Effector memory CD4-positive, alpha-beta T cell (primary cell): ENCODE data around the gene NRDE2.

Source experiments
- DNase-seq, 3 donors: peaks; one replicate each; pipeline ENCODE4 v3.0.0-alpha.2; 2020
- H3K27ac ChIP-seq: 2 replicates; pipeline ENCODE4 v1.7.0; 2013; ENCODE audit warnings: mild to moderate bottlenecking, low read length, moderate library complexity; ENCODE audit not compliant: insufficient read depth, poor library complexity, severe bottlenecking
- H3K27me3 ChIP-seq: replicated peaks from 2 replicates; pipeline ENCODE4 v1.7.0; 2013; ENCODE audit warnings: mild to moderate bottlenecking, low read length; ENCODE audit not compliant: insufficient read depth, control insufficient read depth, poor library complexity, severe bottlenecking
- H3K36me3 ChIP-seq: 2 replicates; pipeline ENCODE4 v1.7.0; 2013; ENCODE audit warnings: mild to moderate bottlenecking, low read length, moderate library complexity; ENCODE audit not compliant: control insufficient read depth, insufficient read depth
- H3K4me1 ChIP-seq: 2 replicates; pipeline ENCODE4 v1.7.0; 2013; ENCODE audit warnings: low read length, mild to moderate bottlenecking; ENCODE audit not compliant: control insufficient read depth, insufficient read depth, poor library complexity, severe bottlenecking
- H3K4me3 ChIP-seq: 2 replicates; pipeline ENCODE4 v1.7.0; 2013; ENCODE audit warnings: low read length, low read depth, mild to moderate bottlenecking; ENCODE audit not compliant: insufficient read depth, poor library complexity, severe bottlenecking
- H3K9me3 ChIP-seq: 2 replicates; pipeline ENCODE4 v1.7.0; 2013; ENCODE audit warnings: mild to moderate bottlenecking, low read length, moderate library complexity; ENCODE audit not compliant: control insufficient read depth

Gene NRDE2

GRCh38 chr14:90319634-90320541, 11.9 kb downstream of the NRDE2 start:
- Histone ChIP-seq H3K4me3 (no peak overlapping the region), H3K4me1 (no peaks in the 10 kb centered on the region), H3K27ac (no peak overlapping the region), H3K27me3 (no peaks in the 10 kb centered on the region), H3K36me3 (peaks cover 20% of the 10 kb centered on the region), H3K9me3 (no peaks in the 10 kb centered on the region)
- no peak for DNase-seq

GRCh38 chr14:90319173-90319572, 12.6 kb downstream of the NRDE2 start:
- no peak for DNase-seq
- no peaks in the 10 kb centered on the region for H3K4me1 ChIP-seq
- H3K27ac ChIP-seq = no peak overlapping the region
- H3K9me3 ChIP-seq = no peaks in the 10 kb centered on the region
- H3K4me3 ChIP-seq = no peak overlapping the region
- no peaks in the 10 kb centered on the region for H3K27me3 ChIP-seq
- peaks cover 26% of the 10 kb centered on the region for H3K36me3 ChIP-seq

- no peak for DNase-seq
- Histone ChIP-seq H3K4me3 (no peak overlapping the region), H3K27me3 (no peaks in the 10 kb centered on the region), H3K9me3 (no peaks in the 10 kb centered on the region), H3K27ac (no peak overlapping the region), H3K4me1 (no peaks in the 10 kb centered on the region), H3K36me3 (peaks cover 35% of the 10 kb centered on the region)
Measured at GRCh38 chr14:90318016-90318415, 13.7 kb downstream of the NRDE2 start.

- Histone ChIP-seq H3K27ac (no peak overlapping the region), H3K27me3 (no peaks in the 10 kb centered on the region), H3K4me3 (no peak overlapping the region), H3K9me3 (no peaks in the 10 kb centered on the region), H3K36me3 (peaks cover 38% of the 10 kb centered on the region), H3K4me1 (no peaks in the 10 kb centered on the region)
- no peak for DNase-seq
Measured at GRCh38 chr14:90317286-90317685, 14.5 kb downstream of the NRDE2 start.

GRCh38 chr14:90308561-90308960, 23.2 kb downstream of the NRDE2 start:
- Histone ChIP-seq H3K27ac (no peak overlapping the region), H3K36me3 (peaks cover 54% of the 10 kb centered on the region), H3K9me3 (no peaks in the 10 kb centered on the region), H3K27me3 (no peaks in the 10 kb centered on the region), H3K4me1 (no peaks in the 10 kb centered on the region), H3K4me3 (no peak overlapping the region)
- DNase-seq = no peak

GRCh38 chr14:90305176-90305601, 26.6 kb downstream of the NRDE2 start:
- no peaks in the 10 kb centered on the region for H3K9me3 ChIP-seq
- H3K36me3 ChIP-seq = peaks cover 50% of the 10 kb centered on the region
- H3K4me3 ChIP-seq = no peak overlapping the region
- DNase-seq = no peak
- H3K27ac ChIP-seq = no peak overlapping the region
- no peaks in the 10 kb centered on the region for H3K27me3 ChIP-seq
- no peaks in the 10 kb centered on the region for H3K4me1 ChIP-seq

GRCh38 chr14:90304502-90304901, 27.2 kb downstream of the NRDE2 start:
- Histone ChIP-seq H3K4me1 (no peaks in the 10 kb centered on the region), H3K9me3 (no peaks in the 10 kb centered on the region), H3K4me3 (no peak overlapping the region), H3K27me3 (no peaks in the 10 kb centered on the region), H3K36me3 (peaks cover 44% of the 10 kb centered on the region), H3K27ac (no peak overlapping the region)
- no peak for DNase-seq

- no peak overlapping the region for H3K27ac ChIP-seq
- no peaks in the 10 kb centered on the region for H3K4me1 ChIP-seq
- DNase-seq = no peak
- no peaks in the 10 kb centered on the region for H3K27me3 ChIP-seq
- no peak overlapping the region for H3K4me3 ChIP-seq
- peaks cover 37% of the 10 kb centered on the region for H3K36me3 ChIP-seq
- no peaks in the 10 kb centered on the region for H3K9me3 ChIP-seq
Measured at GRCh38 chr14:90303473-90303872, 28.3 kb downstream of the NRDE2 start.

GRCh38 chr14:90302529-90303303, 29.0 kb downstream of the NRDE2 start:
- H3K27me3 ChIP-seq = no peaks in the 10 kb centered on the region
- H3K36me3 ChIP-seq = peaks cover 40% of the 10 kb centered on the region
- H3K9me3 ChIP-seq = no peaks in the 10 kb centered on the region
- no peaks in the 10 kb centered on the region for H3K4me1 ChIP-seq
- H3K4me3 ChIP-seq = no peak overlapping the region
- no peak for DNase-seq
- H3K27ac ChIP-seq = no peak overlapping the region

- Histone ChIP-seq H3K4me3 (no peak overlapping the region), H3K4me1 (no peaks in the 10 kb centered on the region), H3K27me3 (no peaks in the 10 kb centered on the region), H3K27ac (no peak overlapping the region), H3K9me3 (no peaks in the 10 kb centered on the region), H3K36me3 (peaks cover 40% of the 10 kb centered on the region)
- no peak for DNase-seq
Measured at GRCh38 chr14:90301668-90302090, 30.1 kb downstream of the NRDE2 start.
